D721Med (cell line): ENCODE measurements around the gene EPB41L4A.
A peak's percentile ranks its signal among the peaks of the same experiment; 100 is the strongest.
"Not testable (repeated sequence)": the region's sequence is repeated elsewhere in the genome, so short reads cannot be mapped to it uniquely, and the experiment has no call there.

Experiments used
- DNase-seq: peaks from one replicate; pipeline ENCODE4 v3.0.0; 2011; ENCODE audit warnings: low spot score; ENCODE audit not compliant: insufficient read length
- FAIRE-seq: peaks from 2 replicates; lab custom pipeline; 2011; peaks lifted over from hg19 to GRCh38; lab: Jason Lieb, UNC
- CTCF ChIP-seq: IDR thresholded peaks from 2 replicates; pipeline ENCODE4 v1.5.1; 2012; ENCODE audit warnings: mild to moderate bottlenecking, control low read depth; ENCODE audit not compliant: insufficient read depth; ENCODE audit errors: missing control alignments

Gene EPB41L4A

GRCh38 chr5:112419164-112419985 is at the start of gene EPB41L4A:
TSS of gene EPB41L4A (minus strand) at chr5:112419277. CDS start at chr5:112419039, 238 bp downstream.
- peak; percentile 12 for DNase-seq

DNA sequence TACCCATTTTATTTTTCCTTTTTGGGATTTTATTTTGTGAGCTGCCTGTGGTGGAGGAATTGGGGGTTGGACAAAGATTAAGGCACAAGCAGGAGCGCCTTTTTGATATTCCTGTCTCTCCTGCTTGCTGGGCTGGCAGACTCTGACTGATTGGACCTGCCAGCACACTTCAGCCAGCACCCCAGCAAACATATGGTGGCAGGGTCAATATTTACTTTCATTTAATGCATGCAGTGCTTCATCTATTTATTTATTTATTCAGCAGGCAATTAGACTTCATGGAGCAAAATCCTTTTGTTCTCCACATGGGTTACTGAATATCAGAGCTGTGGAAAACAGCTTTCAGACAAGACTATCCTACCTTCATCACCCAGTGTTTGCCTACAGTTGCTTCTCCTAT is 48.4 kb upstream of the EPB41L4A start:
- DNase-seq (no peak), FAIRE-seq (no peak)
- TF ChIP-seq CTCF = no peak

More at GRCh38 chr5:112419164-112419985, at the start of gene EPB41L4A:
- no peak for TF ChIP-seq CTCF
- no peak for FAIRE-seq

GRCh38 chr5:112466261-112466660 is 47.2 kb upstream of the EPB41L4A start:
- not testable (repeated sequence) for DNase-seq, FAIRE-seq

- not testable (repeated sequence) for FAIRE-seq, DNase-seq
Measured at GRCh38 chr5:112447187-112447760, 28.2 kb upstream of the EPB41L4A start.

GRCh38 chr5:112445626-112446350 is 26.7 kb upstream of the EPB41L4A start:
- FAIRE-seq (no peak), DNase-seq (no peak)
- TF ChIP-seq CTCF = no peak

- not testable (repeated sequence) for DNase-seq, FAIRE-seq
Measured at GRCh38 chr5:112443932-112444331, 24.9 kb upstream of the EPB41L4A start.

DNA sequence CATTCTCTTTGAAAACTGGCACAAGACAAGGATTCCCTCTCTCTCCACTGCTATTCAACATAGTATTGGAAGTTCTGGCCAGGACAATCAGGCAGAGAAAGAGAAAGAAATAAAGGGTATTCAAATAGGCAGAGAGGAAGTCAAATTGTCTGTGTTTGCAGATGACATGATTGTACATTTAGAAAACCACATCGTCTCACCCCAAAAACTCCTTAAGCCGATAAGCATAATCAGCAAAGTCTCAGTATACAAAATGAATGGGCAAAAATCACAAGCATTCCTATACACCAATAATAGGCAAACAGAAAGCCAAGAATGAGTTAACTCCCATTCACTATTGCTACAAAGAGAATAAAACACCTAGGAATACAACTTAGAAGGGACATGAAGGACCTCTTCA is 21.0 kb upstream of the EPB41L4A start:
- FAIRE-seq = no peak
- no peak for TF ChIP-seq CTCF

DNA sequence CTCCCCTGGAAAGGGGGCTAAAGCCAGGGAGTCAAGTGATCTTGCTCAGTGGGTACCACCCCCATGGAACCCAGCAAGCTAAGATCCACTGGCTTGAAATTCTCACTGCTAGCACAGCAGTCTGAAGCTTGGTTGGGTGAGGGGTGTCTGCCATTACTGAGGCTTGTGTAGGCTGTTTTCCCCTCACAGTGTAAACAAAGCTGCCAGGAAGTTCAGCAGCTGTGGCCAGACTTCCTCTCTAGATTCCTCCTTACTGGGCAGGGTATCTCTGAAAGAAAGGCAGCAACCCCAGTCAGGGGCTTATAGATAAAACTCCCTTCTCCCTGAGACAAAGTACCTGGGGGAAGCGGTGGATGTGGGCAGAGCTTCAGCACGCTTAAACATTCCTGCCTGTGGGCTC is 17.1 kb upstream of the EPB41L4A start:
- FAIRE-seq (no peak), DNase-seq (no peak)
- no peak for TF ChIP-seq CTCF

More for the DNA sequence above, 21.0 kb upstream of the EPB41L4A start:
- DNase-seq = no peak
